Adrenal gland (tissue), 5 donors: ENCODE results near the gene TOR4A.

Source experiments
- POLR2A ChIP-seq, 2 donors: fragments of 450-650 bp; IDR thresholded peaks; one replicate each; pipeline ENCODE4 v1.6.1; 2017; ENCODE audit warnings: antibody characterized with exemption in 2 of 2, mild to moderate bottlenecking in 2 of 2, moderate library complexity in 1 of 2
- TF ChIP-seq, protein P1 (sequence below), 6 experiments: fragments of 450-650 bp in 4 of 6; fragments of 200-600 bp in 2 of 6; sonication (generic) in 1 of 6; IDR thresholded peaks; 1 replicate in 5 of 6; 2 replicates in 1 of 6; pipeline versions ENCODE4 v1.5.1 to v1.8.0; 2016 to 2021; ENCODE audit warnings: antibody characterized with exemption in 6 of 6, mild to moderate bottlenecking in 2 of 6, moderate library complexity in 1 of 6
- donor health status: DM: no; HTN: no; CAD: no.

DNA sequence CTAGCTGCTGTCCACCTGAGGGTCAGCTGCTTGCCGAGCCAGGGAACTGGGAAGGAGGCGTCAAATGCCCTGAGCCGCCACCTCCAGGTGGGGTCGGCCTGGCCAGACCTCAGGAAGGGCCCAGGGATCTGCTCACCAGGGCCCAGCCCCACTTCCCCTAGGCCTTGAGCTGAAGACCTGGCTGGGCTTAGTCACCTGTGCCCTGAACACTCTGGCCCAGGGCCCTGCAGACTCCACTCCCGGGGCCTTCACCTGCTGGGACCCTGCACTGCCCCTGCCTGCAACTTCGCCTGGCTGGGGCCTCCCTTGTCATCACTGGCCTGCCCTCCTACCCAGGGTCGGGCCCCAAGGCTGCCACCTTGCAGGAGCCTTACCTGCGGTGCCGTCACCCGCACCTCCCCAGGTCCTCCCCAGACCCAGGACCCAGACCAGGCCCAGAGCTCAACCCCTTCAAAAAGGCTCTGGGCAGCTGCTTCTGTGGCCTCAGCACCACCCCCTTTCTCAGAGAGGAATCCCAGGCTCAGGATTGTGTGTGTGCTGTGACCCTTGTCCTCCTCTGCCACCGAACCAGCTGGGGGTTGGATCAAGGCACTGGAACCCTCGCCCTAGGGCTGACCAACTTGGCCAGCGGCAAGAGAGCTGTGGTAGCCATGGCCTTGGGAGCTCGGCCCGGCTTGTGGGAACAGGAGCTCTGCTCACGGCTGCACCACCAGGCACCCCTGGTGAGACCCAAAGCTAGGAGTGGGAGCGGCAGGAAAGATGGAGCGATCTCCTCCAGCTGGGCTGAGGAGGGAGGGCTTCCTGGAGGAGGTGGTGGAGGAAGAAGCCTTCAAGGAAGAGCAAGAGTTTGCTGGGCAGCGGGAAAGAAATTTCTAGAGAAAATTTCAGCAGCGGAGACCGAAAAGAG, 23.6 kb upstream of the TOR4A start:
- TF ChIP-seq, protein P1, sequence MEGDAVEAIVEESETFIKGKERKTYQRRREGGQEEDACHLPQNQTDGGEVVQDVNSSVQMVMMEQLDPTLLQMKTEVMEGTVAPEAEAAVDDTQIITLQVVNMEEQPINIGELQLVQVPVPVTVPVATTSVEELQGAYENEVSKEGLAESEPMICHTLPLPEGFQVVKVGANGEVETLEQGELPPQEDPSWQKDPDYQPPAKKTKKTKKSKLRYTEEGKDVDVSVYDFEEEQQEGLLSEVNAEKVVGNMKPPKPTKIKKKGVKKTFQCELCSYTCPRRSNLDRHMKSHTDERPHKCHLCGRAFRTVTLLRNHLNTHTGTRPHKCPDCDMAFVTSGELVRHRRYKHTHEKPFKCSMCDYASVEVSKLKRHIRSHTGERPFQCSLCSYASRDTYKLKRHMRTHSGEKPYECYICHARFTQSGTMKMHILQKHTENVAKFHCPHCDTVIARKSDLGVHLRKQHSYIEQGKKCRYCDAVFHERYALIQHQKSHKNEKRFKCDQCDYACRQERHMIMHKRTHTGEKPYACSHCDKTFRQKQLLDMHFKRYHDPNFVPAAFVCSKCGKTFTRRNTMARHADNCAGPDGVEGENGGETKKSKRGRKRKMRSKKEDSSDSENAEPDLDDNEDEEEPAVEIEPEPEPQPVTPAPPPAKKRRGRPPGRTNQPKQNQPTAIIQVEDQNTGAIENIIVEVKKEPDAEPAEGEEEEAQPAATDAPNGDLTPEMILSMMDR (IDR thresholded peaks at IDR 0.05): no peak
- no peak for TF ChIP-seq POLR2A (IDR thresholded peaks at IDR 0.05)
